COR-L47 (cell line): ENCODE measurements around the gene TMEM178B.
A peak's percentile ranks its signal among the peaks of the same experiment; 100 is the strongest.
"Not testable (repeated sequence)": the region's sequence is repeated elsewhere in the genome, so short reads cannot be mapped to it uniquely, and the experiment has no call there.

ENCODE experiments used
- DNase-seq: peaks from one replicate; lab custom pipeline; 2025; lab: John Stamatoyannopoulos, UW

The TMEM178B gene

GRCh38 chr7:141144921-141145629, 71.2 kb downstream of the TMEM178B start:
- no peak for DNase-seq

GRCh38 chr7:141145630-141145982, 71.7 kb downstream of the TMEM178B start:
- DNase-seq = no peak

GRCh38 chr7:141147482-141147881, 73.6 kb downstream of the TMEM178B start:
- DNase-seq = no peak

- no peak for DNase-seq
These were observed 76.6 kb downstream of the TMEM178B start for GRCh38 chr7:141150465-141150864.

GRCh38 chr7:141151746-141152145, 77.9 kb downstream of the TMEM178B start:
- DNase-seq = no peak

- no peak for DNase-seq
These were observed 79.4 kb downstream of the TMEM178B start for GRCh38 chr7:141153231-141153630.

GRCh38 chr7:141154131-141154732, 80.4 kb downstream of the TMEM178B start:
- no peak for DNase-seq

- DNase-seq = no peak
These were observed 82.5 kb downstream of the TMEM178B start for GRCh38 chr7:141156407-141156806.

GRCh38 chr7:141157138-141157765, 83.4 kb downstream of the TMEM178B start:
- DNase-seq = no peak

GRCh38 chr7:141158561-141158960, 84.7 kb downstream of the TMEM178B start:
- DNase-seq = no peak

GRCh38 chr7:141160246-141160860, 86.5 kb downstream of the TMEM178B start:
- DNase-seq = no peak

- peak; percentile 68 for DNase-seq
These were observed 88.0 kb downstream of the TMEM178B start for GRCh38 chr7:141161550-141162535.

- no peak for DNase-seq
These were observed 91.7 kb downstream of the TMEM178B start for GRCh38 chr7:141165521-141165920.

GRCh38 chr7:141166926-141167325, 93.1 kb downstream of the TMEM178B start:
- DNase-seq = no peak

- DNase-seq = no peak
These were observed 93.6 kb downstream of the TMEM178B start for GRCh38 chr7:141167381-141167964.

- not testable (repeated sequence) for DNase-seq
These were observed 95.3 kb downstream of the TMEM178B start for GRCh38 chr7:141169157-141169556.

- DNase-seq = not testable (repeated sequence)
These were observed 101.9 kb downstream of the TMEM178B start for GRCh38 chr7:141175728-141176127.

- DNase-seq = not testable (repeated sequence)
These were observed 103.3 kb downstream of the TMEM178B start for GRCh38 chr7:141177120-141177519.

- DNase-seq = no peak
These were observed 104.7 kb downstream of the TMEM178B start for GRCh38 chr7:141178486-141179135.

GRCh38 chr7:141181812-141182211, 107.9 kb downstream of the TMEM178B start:
- no peak for DNase-seq
